ENCODE data around the gene RAD51D.

- TF ChIP-seq TEAD4 (IDR thresholded peaks at IDR 0.05) (no peak), CEBPB (IDR thresholded peaks at IDR 0.05) (no peak), YY1 (IDR thresholded peaks at IDR 0.05; ENCODE audit: low read depth) (no peak), EP300 (IDR thresholded peaks at IDR 0.05; ENCODE audit: borderline replicate concordance) (no peak), EGR1 (IDR thresholded peaks at IDR 0.05) (no peak), REST (IDR thresholded peaks at IDR 0.05; ENCODE audit: low read depth) (no peak), USF1 (IDR thresholded peaks at IDR 0.05) (no peak), RAD21 (IDR thresholded peaks at IDR 0.05; ENCODE audit: low read depth) (no peak), MAX (IDR thresholded peaks at IDR 0.05) (no peak), CREB1 (IDR thresholded peaks at IDR 0.05; ENCODE audit: low read depth) (no peak), NFIC (IDR thresholded peaks at IDR 0.05) (no peak), TAF1 (IDR thresholded peaks at IDR 0.05; ENCODE audit: low read depth) (no peak)
Observed at GRCh38 chr17:35050170-35050569, 69.5 kb downstream of the RAD51D start.

Data from Ishikawa (cell line).